DND-41 (cell line): ENCODE data around the gene COA8.

ENCODE experiments used
- ATAC-seq: fragments of 200-7000 bp; cut with Tn5 transposase; 3 replicates; pipeline ENCODE4 v1.9.1; 2021; ENCODE audit warnings: low read depth; ENCODE audit not compliant: insufficient read depth
- DNase-seq: peaks from one replicate; pipeline ENCODE4 v3.0.0-alpha.2; 2020
- H2AFZ ChIP-seq: 2 replicates; pipeline ENCODE4 v1.6.0; 2012; ENCODE audit warnings: low read depth, low read length
- H3K27ac ChIP-seq: 2 replicates; pipeline ENCODE4 v1.5.1; 2012; ENCODE audit warnings: low read length, inconsistent platforms
- H3K27me3 ChIP-seq: fragments of 200-600 bp; sonication (generic); 2 replicates; pipeline ENCODE4 v1.6.0; 2012; ENCODE audit warnings: low read length, mild to moderate bottlenecking, inconsistent platforms; ENCODE audit not compliant: insufficient read depth, poor library complexity
- H3K36me3 ChIP-seq: 2 replicates; pipeline ENCODE4 v1.5.1; 2012; ENCODE audit warnings: low read length, inconsistent platforms; ENCODE audit not compliant: insufficient read depth
- H3K4me1 ChIP-seq: 2 replicates; pipeline ENCODE4 v1.5.1; 2012; ENCODE audit warnings: mild to moderate bottlenecking, low read length; ENCODE audit not compliant: insufficient read depth
- H3K4me2 ChIP-seq: 2 replicates; pipeline ENCODE4 v1.6.0; 2012; ENCODE audit warnings: mild to moderate bottlenecking, moderate library complexity, low read length, inconsistent platforms; ENCODE audit not compliant: insufficient read depth
- H3K4me3 ChIP-seq, 2 experiments: fragments of 200-600 bp in 1 of 2; shearing (Covaris generic) in 1 of 2; 2 replicates each; pipeline ENCODE4 v1.5.1; 2012 to 2016; ENCODE audit warnings: inconsistent platforms in 2 of 2, low read length in 2 of 2, mild to moderate bottlenecking in 2 of 2, low read depth in 1 of 2, moderate library complexity in 1 of 2
- H3K79me2 ChIP-seq: 2 replicates; pipeline ENCODE4 v1.6.0; 2012; ENCODE audit warnings: low read length, inconsistent platforms; ENCODE audit not compliant: insufficient read depth
- H3K9ac ChIP-seq: 2 replicates; pipeline ENCODE4 v1.6.0; 2012; ENCODE audit warnings: low read depth, mild to moderate bottlenecking, inconsistent platforms, low read length, moderate library complexity
- H3K9me3 ChIP-seq: 2 replicates; pipeline ENCODE4 v1.5.1; 2012; ENCODE audit warnings: low read length, moderate library complexity, mild to moderate bottlenecking, inconsistent platforms; ENCODE audit not compliant: insufficient read depth, severe bottlenecking
- H4K20me1 ChIP-seq: 2 replicates; pipeline ENCODE4 v1.6.0; 2012; ENCODE audit warnings: low read length; ENCODE audit not compliant: insufficient read depth
- CTCF ChIP-seq: IDR thresholded peaks from 2 replicates; pipeline ENCODE4 v1.5.1; 2012; ENCODE audit warnings: borderline replicate concordance, low read length, moderate library complexity, mild to moderate bottlenecking; ENCODE audit not compliant: poor library complexity, severe bottlenecking; ENCODE audit errors: extremely low read depth
- EZH2 ChIP-seq: IDR thresholded peaks from 3 replicates; pipeline ENCODE4 v1.6.1; 2012; ENCODE audit warnings: borderline replicate concordance, low read depth, mild to moderate bottlenecking, moderate library complexity, low read length, inconsistent platforms; ENCODE audit not compliant: severe bottlenecking

Gene COA8

GRCh38 chr14:103536693-103537092, 26.1 kb upstream of the COA8 start:
- no peak overlapping the region for H3K27ac ChIP-seq
- no peak for TF ChIP-seq EZH2
- no peak for TF ChIP-seq CTCF
- no peaks in the 10 kb centered on the region for H3K27me3 ChIP-seq
- peaks cover 42% of the 10 kb centered on the region for H3K36me3 ChIP-seq
- ATAC-seq (no peak), DNase-seq (no peak)
- H4K20me1 ChIP-seq, result peaks cover 69% of the 10 kb centered on the region
- H3K79me2 ChIP-seq, result peaks cover 11% of the 10 kb centered on the region
- H3K4me2 ChIP-seq, result no peak overlapping the region
- no peak overlapping the region for H3K9ac ChIP-seq
- H2AFZ ChIP-seq, result no peak overlapping the region
- H3K4me1 ChIP-seq, result peaks cover under 1% of the 10 kb centered on the region; the same call in 1 of the 2 replicates
- no peaks in the 10 kb centered on the region for H3K9me3 ChIP-seq
- no peak overlapping the region for H3K4me3 ChIP-seq

- no peak for TF ChIP-seq CTCF
- TF ChIP-seq EZH2, result no peak
- Histone ChIP-seq H3K79me2 (peaks cover 4% of the 10 kb centered on the region; the same call in 1 of the 2 replicates), H3K27me3 (no peaks in the 10 kb centered on the region), H3K4me3 (no peak overlapping the region), H3K4me1 (no peaks in the 10 kb centered on the region), H4K20me1 (peaks cover 70% of the 10 kb centered on the region), H2AFZ (no peak overlapping the region), H3K9ac (no peak overlapping the region), H3K27ac (no peak overlapping the region), H3K36me3 (peaks cover 36% of the 10 kb centered on the region), H3K4me2 (no peak overlapping the region), H3K9me3 (no peaks in the 10 kb centered on the region)
- DNase-seq (no peak), ATAC-seq (0 out of 3 replicates have a peak, but pooled peaks have one; percentile 8)
Measured at GRCh38 chr14:103537175-103537990, 25.4 kb upstream of the COA8 start.

- ATAC-seq, result peak; percentile 15; the same call in 1 of the 3 replicates
- no peaks in the 10 kb centered on the region for H3K9me3 ChIP-seq
- H3K4me3 ChIP-seq, result no peak overlapping the region
- H2AFZ ChIP-seq, result no peak overlapping the region
- peaks cover 63% of the 10 kb centered on the region for H4K20me1 ChIP-seq
- no peaks in the 10 kb centered on the region for H3K4me1 ChIP-seq
- no peak overlapping the region for H3K27ac ChIP-seq
- H3K27me3 ChIP-seq, result no peaks in the 10 kb centered on the region
- no peak for DNase-seq
- no peak overlapping the region for H3K4me2 ChIP-seq
- peaks cover 26% of the 10 kb centered on the region for H3K36me3 ChIP-seq
- no peak overlapping the region for H3K9ac ChIP-seq
- TF ChIP-seq CTCF (no peak), EZH2 (no peak)
- H3K79me2 ChIP-seq, result no peaks in the 10 kb centered on the region
Measured at GRCh38 chr14:103538291-103539055, 24.3 kb upstream of the COA8 start.
